Raji (cell line): Measurements from ENCODE around the gene SLC35F3.

Experiments
- POLR2A ChIP-seq: IDR thresholded peaks from 2 replicates; pipeline ENCODE4 v1.6.1; 2011; ENCODE audit warnings: low read depth, low read length, control low read depth; ENCODE audit not compliant: insufficient read depth

Gene SLC35F3

DNA sequence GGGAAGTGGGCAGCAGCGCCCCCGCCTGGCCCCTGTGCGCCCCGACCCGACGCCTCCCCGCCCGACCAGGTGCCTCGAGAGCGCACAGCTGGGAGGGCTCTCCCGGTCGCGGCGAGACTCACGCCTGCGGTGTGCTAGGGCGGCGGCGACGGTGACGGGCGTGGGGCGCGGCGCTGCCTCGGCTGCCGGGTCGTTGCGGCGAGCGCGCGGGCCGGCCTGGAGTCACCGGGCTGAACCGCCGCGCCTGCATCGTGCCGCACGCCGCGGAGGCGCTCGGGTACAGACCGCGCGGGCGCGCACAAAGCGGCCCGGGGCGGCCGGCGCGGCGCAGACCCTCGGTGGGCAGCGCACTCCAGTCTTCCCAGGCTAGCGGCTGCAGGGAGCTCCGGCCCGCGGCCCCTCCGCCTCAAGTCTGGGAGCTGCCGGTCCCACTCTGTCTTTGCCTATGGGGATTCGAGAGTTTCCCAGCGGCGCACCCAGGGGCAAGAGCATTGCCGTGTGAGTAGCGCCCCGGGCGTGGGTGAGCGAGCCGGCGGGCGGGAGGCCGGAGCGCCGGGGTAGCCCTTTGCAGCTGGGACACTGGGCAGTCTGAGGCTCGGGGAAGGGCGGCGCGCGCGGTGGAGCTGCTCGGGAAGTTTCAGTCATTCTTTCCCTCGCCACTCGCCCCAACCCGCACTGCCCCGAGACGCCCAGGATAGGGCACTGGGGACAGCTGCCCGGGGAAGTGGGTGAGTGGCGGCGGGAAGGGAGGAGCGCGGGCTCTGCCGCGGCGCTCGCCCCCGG, at the start of gene SLC35F3:
SLC35F3 (plus strand) TSS at position 44 of the 783 bp plus-strand sequence.
- no peak for TF ChIP-seq POLR2A

DNA sequence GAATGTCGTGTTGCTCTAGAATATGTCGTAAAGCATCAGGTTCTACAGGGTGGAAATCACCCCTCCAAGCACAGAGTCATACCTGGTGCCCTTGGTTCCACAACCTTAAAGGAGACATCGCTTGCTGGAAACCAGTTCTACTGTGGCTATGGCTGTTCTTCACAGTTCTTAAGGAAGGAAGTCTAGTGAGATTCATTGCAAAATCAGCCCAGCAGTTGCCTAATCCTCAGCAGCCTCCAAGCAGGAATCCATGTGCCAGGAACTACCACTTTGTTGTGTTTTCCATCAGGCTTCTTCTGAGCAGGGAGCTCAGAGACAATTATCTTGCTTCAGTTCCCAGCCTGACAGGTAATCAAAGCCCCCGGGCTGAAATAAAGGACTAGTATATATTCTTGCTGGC, 45.0 kb upstream of the SLC35F3 start:
- TF ChIP-seq POLR2A, result no peak

DNA sequence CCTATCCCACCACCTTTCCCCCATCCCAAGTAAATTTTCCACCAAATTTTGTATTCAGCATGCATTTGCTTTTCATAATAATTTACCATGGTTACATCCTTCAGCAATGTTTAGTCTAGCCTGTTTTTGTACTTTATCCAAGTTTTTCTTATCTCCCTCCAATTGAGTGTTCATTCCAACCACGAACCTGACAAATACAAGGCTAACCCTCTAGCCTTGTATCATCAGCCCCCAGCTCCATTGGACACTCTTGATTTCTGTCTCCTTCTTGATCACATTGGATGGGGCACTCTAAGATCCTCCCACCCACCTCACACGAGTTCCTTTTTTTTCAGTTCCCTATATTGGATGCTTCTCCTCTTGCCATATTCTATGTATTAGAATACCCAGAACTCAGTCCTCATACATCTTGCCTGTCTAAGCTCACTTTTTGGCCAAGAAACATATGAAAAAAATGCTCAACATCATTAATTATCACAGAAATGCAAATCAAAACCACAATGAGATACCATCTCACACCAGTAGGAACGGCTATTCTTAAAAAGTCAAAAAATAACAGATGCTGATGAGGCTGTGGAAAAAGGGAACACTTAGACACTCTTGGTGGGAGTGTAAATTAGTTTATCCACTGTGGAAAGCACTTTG, 40.5 kb upstream of the SLC35F3 start:
- TF ChIP-seq POLR2A, result no peak

DNA sequence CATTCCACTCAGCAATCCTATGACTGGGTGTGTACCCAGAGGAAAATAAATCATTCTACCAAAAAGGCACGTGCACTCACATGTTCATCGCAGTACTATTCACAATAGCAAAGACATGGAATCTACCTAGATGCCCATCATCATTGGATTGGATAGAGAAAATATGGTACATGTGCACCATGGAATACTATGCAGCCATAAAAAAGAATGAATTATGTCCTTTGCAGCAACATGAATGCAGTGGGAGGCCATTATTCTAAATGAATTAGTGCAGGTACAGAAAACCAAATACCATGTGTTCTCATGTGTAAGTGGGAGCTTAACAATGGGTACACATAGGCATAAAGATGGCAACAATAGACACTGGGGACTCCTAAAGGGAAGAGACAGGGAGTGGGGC, 39.9 kb upstream of the SLC35F3 start:
- TF ChIP-seq POLR2A, result no peak

DNA sequence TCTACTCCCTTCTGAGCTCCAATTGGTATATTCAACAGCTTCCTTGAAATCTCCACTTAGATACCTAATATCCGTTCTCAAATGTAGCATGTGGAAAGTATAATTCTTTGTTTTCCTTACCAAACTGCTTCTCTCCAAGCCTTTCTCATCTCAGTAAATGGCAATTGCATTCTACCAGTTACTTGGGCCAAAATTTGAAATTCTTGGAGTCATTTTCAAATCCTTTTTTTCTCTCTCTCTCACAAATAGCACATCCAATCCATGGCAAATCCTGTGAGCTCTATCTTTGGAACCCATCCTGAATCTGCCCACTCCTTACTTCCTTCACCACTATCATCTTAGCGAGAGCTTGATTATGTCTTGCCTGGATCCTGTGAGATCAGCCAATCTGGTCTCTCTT, 39.3 kb upstream of the SLC35F3 start:
- no peak for TF ChIP-seq POLR2A

GRCh38 chr1:233865902-233866301, 38.6 kb upstream of the SLC35F3 start:
- TF ChIP-seq POLR2A, result no peak

DNA sequence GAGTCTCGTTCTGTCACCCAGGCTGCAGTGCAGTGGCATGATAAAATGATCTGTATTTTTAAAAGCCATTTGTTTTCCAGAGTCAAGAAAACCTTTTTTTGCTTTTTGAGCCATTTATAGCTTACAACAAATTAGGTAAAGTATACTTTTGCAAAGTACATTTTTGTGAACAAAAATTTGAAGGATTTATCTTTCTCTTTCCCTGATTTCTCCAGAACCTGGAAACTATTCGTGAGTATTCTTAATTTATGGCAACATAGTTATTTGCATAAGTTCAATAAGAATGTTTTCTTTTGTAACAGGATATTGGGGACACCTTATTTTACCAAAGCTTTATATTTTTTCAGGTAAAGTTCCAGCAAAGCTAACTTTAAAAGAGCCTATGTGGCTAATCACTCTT, 37.4 kb upstream of the SLC35F3 start:
- TF ChIP-seq POLR2A, result no peak

- TF ChIP-seq POLR2A, result no peak
These were observed 36.0 kb upstream of the SLC35F3 start for GRCh38 chr1:233868461-233868860.

DNA sequence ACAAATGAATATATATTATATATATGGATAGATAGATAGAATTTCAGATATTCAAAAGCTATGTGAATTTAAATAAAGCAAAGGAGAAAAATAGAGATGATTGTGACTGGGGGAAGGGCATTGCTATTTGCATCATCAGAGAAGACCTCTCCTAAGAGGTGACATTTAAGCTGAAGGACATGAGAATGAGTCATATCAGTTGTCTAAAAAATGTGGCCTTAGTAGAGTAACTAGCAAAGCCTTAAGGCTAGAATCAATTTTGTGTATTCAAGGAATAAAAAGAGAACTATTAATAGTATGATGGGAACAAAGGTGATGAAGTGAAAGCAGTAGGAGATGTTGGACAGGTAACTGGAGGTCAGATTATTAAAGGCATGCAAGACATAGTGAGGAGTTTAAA, 34.8 kb upstream of the SLC35F3 start:
- no peak for TF ChIP-seq POLR2A

- TF ChIP-seq POLR2A, result no peak
These were observed 30.8 kb upstream of the SLC35F3 start for GRCh38 chr1:233873666-233874065.

DNA sequence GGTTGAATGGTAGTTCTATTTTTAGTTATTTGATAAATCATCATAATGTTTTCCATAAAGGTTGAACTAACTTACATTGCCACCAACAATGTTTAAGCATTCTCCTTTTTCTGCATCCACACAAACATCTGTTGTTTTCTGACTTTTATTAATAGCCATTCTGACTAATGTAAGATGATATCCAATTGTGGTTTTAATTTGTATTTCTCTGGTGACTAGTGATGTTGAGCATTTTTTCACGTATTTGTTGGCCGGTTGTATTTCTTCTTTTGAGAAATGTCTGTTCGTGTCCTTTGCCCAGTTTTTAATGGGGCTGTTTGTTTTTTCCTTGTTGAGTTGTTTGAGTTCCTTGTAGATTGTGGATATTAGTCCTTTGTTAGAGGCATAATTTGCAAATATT, 24.6 kb upstream of the SLC35F3 start:
- no peak for TF ChIP-seq POLR2A

GRCh38 chr1:233883671-233884070, 20.8 kb upstream of the SLC35F3 start:
- TF ChIP-seq POLR2A, result no peak

DNA sequence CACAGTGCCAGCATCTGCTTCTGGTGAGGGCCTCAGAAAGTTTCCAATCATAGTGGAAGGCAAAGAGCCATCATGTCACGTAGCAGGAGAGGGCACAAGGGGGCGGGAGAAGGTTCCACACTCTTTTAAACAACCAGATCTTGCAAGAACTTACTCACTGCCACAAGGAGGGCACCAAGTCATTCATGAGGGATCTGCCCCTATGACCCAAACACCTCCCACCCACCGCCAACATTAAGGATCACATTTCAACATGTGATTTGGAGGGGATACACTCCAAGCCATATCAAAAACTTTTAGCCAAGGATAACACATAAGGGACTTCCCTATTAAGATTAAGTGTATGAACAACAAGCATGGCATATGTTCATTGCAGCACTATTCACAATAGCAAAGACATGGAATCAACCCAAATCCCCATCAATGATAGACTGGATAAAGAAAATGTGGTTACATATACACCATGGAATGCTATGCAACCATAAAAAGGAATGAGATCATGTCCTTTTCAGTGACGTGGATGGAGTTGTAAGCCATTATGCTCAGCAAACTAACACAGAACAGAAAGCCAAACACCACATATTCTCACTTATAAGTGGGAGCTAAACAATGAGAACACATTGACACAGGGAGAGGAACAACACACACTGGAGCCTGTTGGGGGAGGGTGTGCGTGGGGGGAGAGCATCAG, 19.9 kb upstream of the SLC35F3 start:
- TF ChIP-seq POLR2A, result no peak

DNA sequence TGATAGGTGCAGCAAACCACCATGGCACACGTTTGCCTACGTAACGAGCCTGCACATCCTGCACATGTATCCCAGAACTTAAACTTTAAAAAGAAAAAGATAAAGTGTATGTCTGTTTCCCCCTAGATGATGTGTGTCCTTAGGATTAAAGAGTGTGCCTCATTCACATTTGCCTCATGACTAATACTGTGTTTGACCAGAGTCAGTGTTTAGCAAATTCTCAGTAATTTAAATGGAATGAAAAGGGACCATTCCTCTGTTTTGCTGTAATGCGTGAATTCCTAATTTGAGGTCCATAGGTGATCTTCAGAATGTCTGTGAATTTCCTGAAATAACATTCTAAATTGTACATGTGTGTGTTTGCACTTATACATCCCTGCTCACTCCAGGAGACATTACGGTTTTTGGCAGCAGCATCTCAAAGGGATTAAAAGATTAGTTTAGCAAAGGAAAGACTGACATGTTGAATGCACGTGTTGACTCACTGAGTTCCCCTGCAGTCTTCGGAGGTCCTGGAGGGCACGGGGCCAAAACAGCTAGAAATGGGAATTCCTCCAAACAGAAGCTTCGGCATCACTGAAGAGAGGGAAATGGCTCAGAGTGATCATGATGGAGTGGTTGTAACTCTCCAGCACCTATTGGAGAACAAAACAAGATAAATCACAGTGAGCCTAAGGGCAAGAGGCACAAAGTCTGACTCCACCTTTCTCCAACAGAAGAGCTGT, 19.1 kb upstream of the SLC35F3 start:
- no peak for TF ChIP-seq POLR2A

GRCh38 chr1:233897325-233898162, 6.9 kb upstream of the SLC35F3 start:
- no peak for TF ChIP-seq POLR2A

GRCh38 chr1:233901495-233901894, 3.0 kb upstream of the SLC35F3 start:
- TF ChIP-seq POLR2A, result no peak
